Neural progenitor cell (in vitro differentiated cells): ENCODE data around the gene RAPGEF2. TPM values are rescaled to one million over a fixed set of nuclear protein-coding genes. Genes with fewer than 3 reads are reported as not detected.

Source experiments
- DNase-seq: peaks from one replicate; pipeline ENCODE4 v3.0.0-alpha.2; 2016; ENCODE audit warnings: low spot score
- H2AFZ ChIP-seq: fragments of 200-600 bp; sonication (generic); replicated peaks from 2 replicates; pipeline ENCODE4 v1.6.1; 2016; ENCODE audit warnings: antibody characterized with exemption
- H3F3A ChIP-seq: fragments of 200-600 bp; sonication (generic); 2 replicates; pipeline ENCODE4 v1.6.1; 2016; ENCODE audit warnings: antibody characterized with exemption, low read depth
- H3K27ac ChIP-seq: fragments of 200-600 bp; sonication (generic); 2 replicates; pipeline ENCODE4 v1.5.1; 2016; ENCODE audit warnings: mild to moderate bottlenecking
- H3K27me3 ChIP-seq: fragments of 200-600 bp; sonication (generic); 2 replicates; pipeline ENCODE4 v1.6.1; 2016; ENCODE audit warnings: mild to moderate bottlenecking, moderate library complexity
- H3K36me3 ChIP-seq: fragments of 200-600 bp; sonication (generic); 2 replicates; pipeline ENCODE4 v1.5.1; 2016
- H3K4me1 ChIP-seq: fragments of 200-600 bp; sonication (generic); 2 replicates; pipeline ENCODE4 v1.6.1; 2016; ENCODE audit warnings: mixed run types
- H3K4me2 ChIP-seq: fragments of 200-600 bp; sonication (generic); 2 replicates; pipeline ENCODE4 v1.6.1; 2016
- H3K4me3 ChIP-seq: fragments of 200-600 bp; sonication (generic); 2 replicates; pipeline ENCODE4 v1.5.1; 2016
- H3K79me2 ChIP-seq: fragments of 200-600 bp; sonication (generic); 2 replicates; pipeline ENCODE4 v1.6.1; 2016; ENCODE audit warnings: low read depth
- H3K9ac ChIP-seq: fragments of 200-600 bp; sonication (generic); 2 replicates; pipeline ENCODE4 v1.6.1; 2016
- H3K9me3 ChIP-seq: fragments of 200-600 bp; sonication (generic); 2 replicates; pipeline ENCODE4 v1.5.1; 2016; ENCODE audit warnings: low read depth
- H4K20me1 ChIP-seq: fragments of 200-600 bp; sonication (generic); 2 replicates; pipeline ENCODE4 v1.6.1; 2016; ENCODE audit warnings: low read depth
- H3K27ac Mint-ChIP-seq: 3 replicates; pipeline ENCODE4 v1.8.0; 2021; ENCODE audit warnings: mixed read lengths
- H3K27me3 Mint-ChIP-seq: 2 replicates; pipeline ENCODE4 v1.8.0; 2022; ENCODE audit warnings: low read depth, mild to moderate bottlenecking, inconsistent platforms, moderate library complexity, mixed read lengths; ENCODE audit not compliant: insufficient read depth
- H3K36me3 Mint-ChIP-seq: 3 replicates; pipeline ENCODE4 v1.8.0; 2021; ENCODE audit warnings: mixed read lengths
- H3K4me1 Mint-ChIP-seq: 3 replicates; pipeline ENCODE4 v1.8.0; 2021; ENCODE audit warnings: mixed read lengths
- H3K4me3 Mint-ChIP-seq: 3 replicates; pipeline ENCODE4 v1.8.0; 2021; ENCODE audit warnings: mild to moderate bottlenecking, moderate library complexity, mixed read lengths
- H3K9me3 Mint-ChIP-seq: 3 replicates; pipeline ENCODE4 v1.8.0; 2020; ENCODE audit warnings: mixed read lengths
- EZH2 ChIP-seq: fragments of 200-600 bp; sonication (generic); IDR thresholded peaks from 2 replicates; pipeline ENCODE4 v1.6.1; 2017; ENCODE audit warnings: antibody characterized with exemption, mild to moderate bottlenecking, moderate library complexity
- EZH2phosphoT487 ChIP-seq: fragments of 200-600 bp; sonication (generic); IDR thresholded peaks from 2 replicates; pipeline ENCODE4 v1.6.1; 2017; ENCODE audit warnings: antibody characterized with exemption
- total RNA-seq: library from RNA; depleted of rRNA; stranded (reverse); fragments of >200 nt; gene quantifications from 2 replicates; pipeline ENCODE4 v1.2.3, GENCODE V29; 2015; ENCODE audit warnings: low replicate concordance
- TF ChIP-seq, protein P1 (sequence below): fragments of 200-600 bp; sonication (generic); IDR thresholded peaks from 2 replicates; pipeline ENCODE4 v1.5.1; 2017; ENCODE audit warnings: antibody characterized with exemption, mild to moderate bottlenecking

RAPGEF2 gene
- total RNA-seq, 1 donor from 2014 or later, result 70.4 TPM

DNA sequence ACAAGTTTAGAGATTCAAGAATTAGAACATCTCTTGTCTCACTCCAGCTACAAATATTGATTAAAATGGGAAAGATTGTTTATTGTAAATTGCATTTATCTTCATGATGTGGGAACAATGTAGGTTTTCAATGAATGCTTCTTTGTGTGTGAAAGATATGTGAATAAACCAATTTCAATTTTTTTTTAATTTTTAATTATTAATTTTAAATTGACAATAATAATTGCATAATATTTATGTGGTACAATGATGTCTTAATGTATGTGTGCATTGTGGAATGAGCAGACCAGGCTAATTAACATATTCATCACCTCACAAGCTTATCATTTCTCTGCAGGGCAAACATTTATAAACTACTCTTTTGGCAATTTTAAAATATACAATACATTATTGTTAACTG is 281.1 kb downstream of the RAPGEF2 start:
- H3K9ac ChIP-seq, result no peak overlapping the region
- peaks cover 7% of the 10 kb centered on the region for H3K27me3 ChIP-seq
- no peak overlapping the region for H3K27ac ChIP-seq

DNA sequence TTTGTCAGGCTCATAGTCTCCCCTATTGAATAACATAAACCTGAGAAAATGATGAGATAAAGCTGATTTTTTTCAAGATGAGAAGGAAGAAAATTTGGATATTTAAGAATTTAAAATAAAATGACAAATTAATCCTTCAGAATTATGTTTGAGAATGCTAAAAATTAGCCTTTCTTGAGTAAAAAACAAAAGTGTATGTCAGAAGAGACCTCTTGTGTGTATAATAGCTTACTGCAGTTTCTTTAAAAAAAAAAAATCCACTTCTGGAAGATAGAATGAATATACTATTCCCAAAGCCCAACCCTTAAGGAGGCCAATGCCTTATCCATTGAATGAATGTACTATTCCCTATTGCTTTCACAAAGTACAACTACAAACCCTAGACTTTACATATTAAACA is 281.8 kb downstream of the RAPGEF2 start:
- H4K20me1 ChIP-seq, result no peaks in the 10 kb centered on the region
- H3K4me1 ChIP-seq, result peaks cover 16% of the 10 kb centered on the region
- H3K27ac Mint-ChIP-seq, result no peak overlapping the region
- no peaks in the 10 kb centered on the region for H3K79me2 ChIP-seq
- no peak overlapping the region for H3K4me2 ChIP-seq
- no peak for DNase-seq
- no peak overlapping the region for H3K9ac ChIP-seq
- no peak overlapping the region for H3K27ac ChIP-seq
- no peaks in the 10 kb centered on the region for H3K36me3 Mint-ChIP-seq
- no peak overlapping the region for H3K4me3 Mint-ChIP-seq
- TF ChIP-seq, protein P1, sequence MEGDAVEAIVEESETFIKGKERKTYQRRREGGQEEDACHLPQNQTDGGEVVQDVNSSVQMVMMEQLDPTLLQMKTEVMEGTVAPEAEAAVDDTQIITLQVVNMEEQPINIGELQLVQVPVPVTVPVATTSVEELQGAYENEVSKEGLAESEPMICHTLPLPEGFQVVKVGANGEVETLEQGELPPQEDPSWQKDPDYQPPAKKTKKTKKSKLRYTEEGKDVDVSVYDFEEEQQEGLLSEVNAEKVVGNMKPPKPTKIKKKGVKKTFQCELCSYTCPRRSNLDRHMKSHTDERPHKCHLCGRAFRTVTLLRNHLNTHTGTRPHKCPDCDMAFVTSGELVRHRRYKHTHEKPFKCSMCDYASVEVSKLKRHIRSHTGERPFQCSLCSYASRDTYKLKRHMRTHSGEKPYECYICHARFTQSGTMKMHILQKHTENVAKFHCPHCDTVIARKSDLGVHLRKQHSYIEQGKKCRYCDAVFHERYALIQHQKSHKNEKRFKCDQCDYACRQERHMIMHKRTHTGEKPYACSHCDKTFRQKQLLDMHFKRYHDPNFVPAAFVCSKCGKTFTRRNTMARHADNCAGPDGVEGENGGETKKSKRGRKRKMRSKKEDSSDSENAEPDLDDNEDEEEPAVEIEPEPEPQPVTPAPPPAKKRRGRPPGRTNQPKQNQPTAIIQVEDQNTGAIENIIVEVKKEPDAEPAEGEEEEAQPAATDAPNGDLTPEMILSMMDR, result no peak
- TF ChIP-seq EZH2 (no peak), EZH2phosphoT487 (no peak)
- H3K27me3 Mint-ChIP-seq, result peaks cover 8% of the 10 kb centered on the region
- H3K36me3 ChIP-seq, result no peaks in the 10 kb centered on the region
- no peak overlapping the region for H3K4me3 ChIP-seq
- H3F3A ChIP-seq, result peaks cover 13% of the 10 kb centered on the region
- no peaks in the 10 kb centered on the region for H3K9me3 ChIP-seq
- H3K27me3 ChIP-seq, result peaks cover 7% of the 10 kb centered on the region
- no peak overlapping the region for H2AFZ ChIP-seq
- peaks cover 5% of the 10 kb centered on the region for H3K4me1 Mint-ChIP-seq
- peaks cover 22% of the 10 kb centered on the region for H3K9me3 Mint-ChIP-seq

More for the DNA sequence above, 281.1 kb downstream of the RAPGEF2 start:
- peak overlapping the region; percentile 64 for H3K4me2 ChIP-seq
- H3F3A ChIP-seq, result peaks cover 13% of the 10 kb centered on the region
- no peak overlapping the region for H3K4me3 ChIP-seq
- no peaks in the 10 kb centered on the region for H3K36me3 Mint-ChIP-seq
- TF ChIP-seq, protein P1, result no peak
- no peak for TF ChIP-seq EZH2phosphoT487
- TF ChIP-seq EZH2, result no peak
- no peaks in the 10 kb centered on the region for H4K20me1 ChIP-seq
- no peak overlapping the region for H3K27ac Mint-ChIP-seq
- no peaks in the 10 kb centered on the region for H3K9me3 ChIP-seq
- H3K4me1 Mint-ChIP-seq, result peaks cover 5% of the 10 kb centered on the region
- peaks cover 16% of the 10 kb centered on the region for H3K4me1 ChIP-seq
- H3K9me3 Mint-ChIP-seq, result peaks cover 22% of the 10 kb centered on the region
- H3K4me3 Mint-ChIP-seq, result no peak overlapping the region
- no peaks in the 10 kb centered on the region for H3K36me3 ChIP-seq
- H3K27me3 Mint-ChIP-seq, result peaks cover 8% of the 10 kb centered on the region
- DNase-seq, result no peak
- no peak overlapping the region for H2AFZ ChIP-seq
- H3K79me2 ChIP-seq, result no peaks in the 10 kb centered on the region

DNA sequence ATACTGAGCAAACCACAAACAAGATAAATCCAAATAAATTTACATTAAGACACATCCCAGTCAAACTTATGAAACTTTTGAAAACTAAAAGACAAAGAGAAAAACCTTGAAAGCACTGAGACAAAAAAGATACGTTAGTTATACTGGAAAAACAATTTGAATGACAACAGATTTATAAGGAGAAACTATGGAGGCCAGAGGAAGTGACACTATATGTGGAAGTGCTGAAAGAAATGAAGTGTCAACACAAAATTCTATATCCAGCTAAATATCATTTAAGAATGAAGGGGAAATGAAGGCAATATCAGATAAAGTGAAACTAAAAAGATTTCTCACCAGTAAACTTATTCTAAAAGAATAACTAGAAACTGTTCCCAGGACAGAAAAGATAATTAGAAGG is 283.7 kb downstream of the RAPGEF2 start:
- Histone ChIP-seq H4K20me1 (no peaks in the 10 kb centered on the region), H3K4me1 (peaks cover 16% of the 10 kb centered on the region), H3K9ac (no peak overlapping the region), H3F3A (peaks cover 13% of the 10 kb centered on the region), H3K27me3 (no peaks in the 10 kb centered on the region), H3K9me3 (no peaks in the 10 kb centered on the region), H3K27ac (no peak overlapping the region), H3K4me3 (no peak overlapping the region), H3K36me3 (no peaks in the 10 kb centered on the region), H2AFZ (no peak overlapping the region), H3K4me2 (no peak overlapping the region), H3K79me2 (no peaks in the 10 kb centered on the region)
- Mint-ChIP-seq H3K27me3 (peaks cover 6% of the 10 kb centered on the region), H3K27ac (no peak overlapping the region), H3K4me1 (peaks cover 5% of the 10 kb centered on the region), H3K36me3 (no peaks in the 10 kb centered on the region), H3K9me3 (peaks cover 32% of the 10 kb centered on the region), H3K4me3 (no peak overlapping the region)
- DNase-seq, result no peak
- no peak for TF ChIP-seq EZH2
- no peak for TF ChIP-seq EZH2phosphoT487
- TF ChIP-seq, protein P1, result no peak
